DOHH2 (cell line): ENCODE results near the gene NGRN.

Experiments
- H3F3A ChIP-seq: fragments of 200-600 bp; sonication (generic), shearing (Covaris generic); 2 replicates; pipeline ENCODE4 v1.6.0; 2016; ENCODE audit warnings: antibody characterized with exemption, mild to moderate bottlenecking; ENCODE audit not compliant: control insufficient read depth, insufficient read depth
- H3K27ac ChIP-seq: fragments of 200-600 bp; sonication (generic); 2 replicates; pipeline ENCODE4 v1.5.1; 2014; ENCODE audit warnings: low read depth, mild to moderate bottlenecking, low read length, moderate library complexity
- H3K27me3 ChIP-seq: fragments of 200-600 bp; sonication (generic); 2 replicates; pipeline ENCODE4 v1.6.1; 2014; ENCODE audit warnings: mild to moderate bottlenecking, low read length, mixed read lengths; ENCODE audit not compliant: control insufficient read depth
- H3K36me3 ChIP-seq: fragments of 200-600 bp; sonication (generic); 2 replicates; pipeline ENCODE4 v1.6.1; 2014; ENCODE audit warnings: mild to moderate bottlenecking, low read length, moderate library complexity, mixed read lengths; ENCODE audit not compliant: control insufficient read depth
- H3K4me1 ChIP-seq: fragments of 200-600 bp; sonication (generic); 2 replicates; pipeline ENCODE4 v1.6.1; 2014; ENCODE audit warnings: mild to moderate bottlenecking, low read length, mixed read lengths; ENCODE audit not compliant: control insufficient read depth
- H3K4me2 ChIP-seq: fragments of 200-600 bp; sonication (generic); 2 replicates; pipeline ENCODE4 v1.6.0; 2014; ENCODE audit warnings: mild to moderate bottlenecking, low read length, moderate library complexity
- H3K4me3 ChIP-seq: fragments of 200-600 bp; sonication (generic); 2 replicates; pipeline ENCODE4 v1.5.1; 2014; ENCODE audit warnings: mild to moderate bottlenecking, low read length, mixed read lengths
- H3K79me2 ChIP-seq: fragments of 200-600 bp; sonication (generic); 2 replicates; pipeline ENCODE4 v1.6.1; 2014; ENCODE audit warnings: mild to moderate bottlenecking, low read length, mixed read lengths; ENCODE audit not compliant: control insufficient read depth
- H3K9me2 ChIP-seq: fragments of 200-600 bp; sonication (generic); replicated peaks from 2 replicates; pipeline ENCODE4 v1.6.1; 2014; ENCODE audit warnings: mild to moderate bottlenecking, low read length, mixed read lengths; ENCODE audit not compliant: control insufficient read depth
- H3K9me3 ChIP-seq: fragments of 200-600 bp; sonication (generic); 2 replicates; pipeline ENCODE4 v1.6.1; 2014; ENCODE audit warnings: antibody characterized with exemption, low read length, mixed read lengths; ENCODE audit not compliant: control insufficient read depth, insufficient read depth
- H4K20me1 ChIP-seq: fragments of 200-600 bp; sonication (generic); 2 replicates; pipeline ENCODE4 v1.6.0; 2014; ENCODE audit warnings: low read depth, mild to moderate bottlenecking, antibody characterized with exemption, low read length, moderate library complexity; ENCODE audit not compliant: control insufficient read depth, insufficient read depth
- CTCF ChIP-seq: fragments of 200-600 bp; sonication (generic); IDR thresholded peaks from one replicate; pipeline ENCODE4 v1.5.1; 2014; ENCODE audit warnings: antibody characterized with exemption, mild to moderate bottlenecking, low read depth, low read length; ENCODE audit not compliant: poor library complexity, severe bottlenecking
- EZH2phosphoT487 ChIP-seq: fragments of 200-600 bp; sonication (generic); IDR thresholded peaks from 2 replicates; pipeline ENCODE4 v1.6.1; 2017; ENCODE audit warnings: borderline replicate concordance, mild to moderate bottlenecking, antibody characterized with exemption, low read length, moderate library complexity, mixed read lengths

Gene NGRN

GRCh38 chr15:90320062-90320884 lies 54.8 kb downstream of the NGRN start:
- Histone ChIP-seq H3K9me3 (no peaks in the 10 kb centered on the region), H4K20me1 (no peaks in the 10 kb centered on the region), H3K4me3 (no peak overlapping the region), H3K9me2 (no peaks in the 10 kb centered on the region), H3K79me2 (no peaks in the 10 kb centered on the region), H3K27me3 (no peaks in the 10 kb centered on the region), H3K36me3 (no peaks in the 10 kb centered on the region), H3F3A (no peaks in the 10 kb centered on the region), H3K4me1 (peaks cover 4% of the 10 kb centered on the region; the same call in 1 of the 2 replicates), H3K4me2 (peak overlapping the region; percentile 23), H3K27ac (no peak overlapping the region)
- TF ChIP-seq EZH2phosphoT487: no peak
- TF ChIP-seq CTCF: peak; percentile 97

- H3K4me1 ChIP-seq: peaks cover 4% of the 10 kb centered on the region; the same call in 1 of the 2 replicates
- H3K9me2 ChIP-seq: no peaks in the 10 kb centered on the region
- no peak overlapping the region for H3K4me3 ChIP-seq
- TF ChIP-seq CTCF (no peak), EZH2phosphoT487 (no peak)
- H4K20me1 ChIP-seq: no peaks in the 10 kb centered on the region
- no peaks in the 10 kb centered on the region for H3K79me2 ChIP-seq
- H3F3A ChIP-seq: no peaks in the 10 kb centered on the region
- no peaks in the 10 kb centered on the region for H3K9me3 ChIP-seq
- no peak overlapping the region for H3K27ac ChIP-seq
- H3K36me3 ChIP-seq: no peaks in the 10 kb centered on the region
- no peaks in the 10 kb centered on the region for H3K27me3 ChIP-seq
- H3K4me2 ChIP-seq: no peak overlapping the region
Measured at GRCh38 chr15:90320885-90321278, 55.4 kb downstream of the NGRN start.
